Measurements from ENCODE around the gene STRN3.
"Not testable (repeated sequence)": the region's sequence is repeated elsewhere in the genome, so short reads cannot be mapped to it uniquely, and the experiment has no call there.

The STRN3 gene

GRCh38 chr14:31026077-31026449 lies at the start of gene STRN3:
STRN3 (minus strand) TSS chr14:31026379; CDS start chr14:31026185, 194 bp downstream.
- no peak for DNase-seq

GRCh38 chr14:31075144-31075543 lies 49.0 kb upstream of the STRN3 start:
- no peak for DNase-seq

- DNase-seq, result no peak
Observed at GRCh38 chr14:31071151-31071550, 45.0 kb upstream of the STRN3 start.

- DNase-seq, result no peak
Observed at GRCh38 chr14:31070431-31070830, 44.3 kb upstream of the STRN3 start.

- DNase-seq, result no peak
Observed at GRCh38 chr14:31069343-31069742, 43.2 kb upstream of the STRN3 start.

GRCh38 chr14:31068235-31068634 lies 42.1 kb upstream of the STRN3 start:
- no peak for DNase-seq

- not testable (repeated sequence) for DNase-seq
Observed at GRCh38 chr14:31062908-31063307, 36.7 kb upstream of the STRN3 start.

- DNase-seq, result no peak
Observed at GRCh38 chr14:31060253-31060875, 34.2 kb upstream of the STRN3 start.

- DNase-seq, result no peak
Observed at GRCh38 chr14:31059152-31059924, 33.2 kb upstream of the STRN3 start.

GRCh38 chr14:31057701-31058364 lies 31.7 kb upstream of the STRN3 start:
- DNase-seq, result no peak

- no peak for DNase-seq
Observed at GRCh38 chr14:31057035-31057434, 30.9 kb upstream of the STRN3 start.

- DNase-seq, result not testable (repeated sequence)
Observed at GRCh38 chr14:31052905-31053586, 26.9 kb upstream of the STRN3 start.

- DNase-seq, result no peak
Observed at GRCh38 chr14:31051511-31051910, 25.3 kb upstream of the STRN3 start.

- no peak for DNase-seq
Observed at GRCh38 chr14:31051023-31051422, 24.8 kb upstream of the STRN3 start.

GRCh38 chr14:31047503-31047902 lies 21.3 kb upstream of the STRN3 start:
- DNase-seq, result no peak

- DNase-seq, result no peak
Observed at GRCh38 chr14:31045501-31046080, 19.4 kb upstream of the STRN3 start.

GRCh38 chr14:31043379-31043778 lies 17.2 kb upstream of the STRN3 start:
- no peak for DNase-seq

- not testable (repeated sequence) for DNase-seq
Observed at GRCh38 chr14:31042893-31043292, 16.7 kb upstream of the STRN3 start.

GRCh38 chr14:31042300-31042699 lies 16.1 kb upstream of the STRN3 start:
- DNase-seq, result no peak

GRCh38 chr14:31038521-31039166 lies 12.5 kb upstream of the STRN3 start:
- DNase-seq, result no peak

- no peak for DNase-seq
Observed at GRCh38 chr14:31037709-31038221, 11.6 kb upstream of the STRN3 start.

- no peak for DNase-seq
Observed at GRCh38 chr14:31036552-31036951, 10.4 kb upstream of the STRN3 start.
